IPS-18c (cell line): ENCODE results near the gene IPO7.

Experiments used
- H3K4me3 ChIP-seq: 2 replicates; pipeline ENCODE4 v1.7.0; 2013; ENCODE audit warnings: low read depth, mild to moderate bottlenecking, low read length, moderate library complexity; ENCODE audit not compliant: insufficient read depth
- H3K9me3 ChIP-seq: one replicate; pipeline ENCODE4 v1.6.1; 2013; ENCODE audit warnings: mild to moderate bottlenecking, low read length, moderate library complexity; ENCODE audit not compliant: control insufficient read depth, insufficient read depth

Gene IPO7

DNA sequence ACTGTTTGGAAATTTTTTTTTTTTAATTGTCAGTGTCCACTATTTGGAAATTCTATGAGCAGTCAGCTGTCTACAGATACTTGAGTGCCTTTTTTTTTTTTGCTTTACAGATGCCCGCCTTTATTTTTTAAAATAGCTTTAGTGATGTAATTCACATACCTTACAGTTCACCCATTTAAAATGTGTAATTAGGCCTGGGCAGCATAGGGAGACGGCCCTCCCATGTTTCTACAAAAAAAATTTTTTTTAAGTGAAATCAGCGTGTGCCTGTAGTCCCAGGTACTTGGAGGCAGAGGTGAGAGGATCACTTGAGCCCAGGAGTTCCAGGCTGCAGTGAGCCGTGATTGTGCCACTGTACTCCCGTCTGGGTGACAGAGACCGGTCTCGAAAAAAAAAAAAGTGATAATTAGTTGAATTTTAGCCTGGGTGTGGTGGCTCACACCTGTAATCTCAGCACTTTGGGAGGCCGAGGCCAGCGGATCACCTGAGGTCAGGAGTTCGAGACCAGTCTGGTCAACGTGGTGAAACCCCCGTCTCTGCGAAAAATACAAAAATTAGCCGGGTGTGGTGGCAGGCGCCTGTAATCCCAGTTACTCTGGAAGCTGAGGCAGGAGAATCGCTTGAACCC lies 77.8 kb downstream of the IPO7 start:
- Histone ChIP-seq H3K9me3 (no peaks in the 10 kb centered on the region), H3K4me3 (peak overlapping the region; percentile 92; the same call in 1 of the 2 replicates)

DNA sequence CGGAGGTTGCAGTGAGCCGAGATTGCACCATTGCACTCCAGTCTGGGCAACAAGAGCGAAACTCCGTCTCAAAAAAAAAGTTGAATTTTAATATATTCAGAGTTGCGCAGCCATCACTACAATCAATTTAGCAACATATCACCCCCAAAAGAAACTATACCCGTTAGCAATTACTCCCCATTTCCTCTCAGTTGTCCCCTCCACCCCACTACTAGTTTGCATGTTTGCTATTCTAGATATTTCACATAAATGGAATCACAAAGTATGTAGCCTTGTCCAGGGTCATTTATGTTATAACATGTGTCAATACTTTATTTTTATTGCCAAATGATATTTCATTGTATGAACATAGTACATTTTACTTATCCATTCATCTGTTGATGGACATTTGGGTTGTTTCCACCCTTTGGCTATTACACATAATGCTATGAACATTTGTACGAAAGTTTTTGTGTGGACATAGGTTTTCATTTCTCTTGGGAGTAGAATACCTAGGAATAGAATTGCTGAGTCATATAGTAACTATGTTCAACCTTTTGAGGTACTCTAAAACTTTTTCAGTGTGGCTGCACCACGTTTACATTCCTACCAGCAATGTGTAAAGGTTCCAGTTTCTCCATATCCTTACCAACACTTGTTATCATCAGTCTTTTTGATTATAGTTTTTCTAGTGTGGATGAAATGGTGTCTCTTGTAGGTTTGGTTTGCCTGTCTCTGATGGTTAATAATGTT lies 78.5 kb downstream of the IPO7 start:
- no peak overlapping the region for H3K4me3 ChIP-seq
- H3K9me3 ChIP-seq, result no peaks in the 10 kb centered on the region

DNA sequence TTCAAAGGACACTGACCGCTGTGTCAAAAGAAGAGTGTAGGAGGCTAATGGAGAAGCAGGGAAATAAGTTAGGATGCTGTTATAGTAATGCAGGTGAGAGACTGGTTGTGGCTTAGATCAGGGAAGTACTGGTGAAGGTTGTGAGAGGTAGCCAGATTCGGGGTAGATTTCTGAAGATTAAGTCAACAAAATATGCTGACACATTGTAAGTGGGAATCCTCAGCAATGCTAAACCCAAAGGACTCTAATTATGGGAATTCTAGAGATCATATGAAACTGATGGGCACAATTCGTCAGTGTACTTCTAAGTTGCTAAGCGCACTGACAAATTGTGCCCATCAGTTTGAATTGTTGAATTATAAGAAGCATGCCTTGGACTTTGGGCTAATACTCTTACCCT lies 86.3 kb downstream of the IPO7 start:
- Histone ChIP-seq H3K9me3 (no peaks in the 10 kb centered on the region), H3K4me3 (no peak overlapping the region)

DNA sequence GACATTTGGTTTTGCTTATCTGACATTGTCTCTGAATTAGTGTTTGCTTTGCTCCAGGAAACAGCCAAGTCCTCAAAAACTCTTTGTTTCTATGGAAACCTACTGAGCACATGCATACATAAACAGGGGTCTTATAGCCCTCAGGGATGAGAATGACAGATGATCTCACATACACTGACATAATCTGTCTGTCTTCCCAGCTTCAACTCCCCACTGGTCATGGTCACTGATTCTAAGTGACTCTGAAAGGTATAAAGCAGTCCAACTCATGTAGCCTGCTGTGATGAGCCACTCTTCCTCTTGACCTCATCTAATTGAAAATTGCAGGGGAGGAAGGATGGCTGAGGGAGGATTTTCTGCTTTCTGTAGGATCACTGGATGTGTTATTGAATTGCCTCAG lies 89.0 kb downstream of the IPO7 start:
- Histone ChIP-seq H3K4me3 (no peak overlapping the region), H3K9me3 (no peaks in the 10 kb centered on the region)

DNA sequence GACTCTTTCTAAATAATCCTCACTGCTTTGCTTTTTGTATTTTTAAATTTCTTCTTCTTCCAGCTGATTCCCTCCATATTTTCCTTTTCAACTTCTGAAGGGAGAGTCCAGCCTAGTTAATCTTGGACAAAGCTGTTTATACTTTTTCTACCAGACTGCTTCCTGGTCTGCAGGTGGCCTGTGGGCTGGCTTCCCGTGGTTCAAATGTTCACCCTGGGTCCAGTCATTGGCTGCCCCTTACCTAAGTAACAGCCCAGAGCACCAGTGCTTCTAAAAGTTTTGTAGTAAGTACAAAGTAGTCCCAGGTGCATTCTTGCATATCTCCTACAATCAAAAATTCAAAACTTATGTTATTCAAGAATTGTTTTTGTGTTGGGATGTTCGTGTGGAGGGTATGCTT lies 95.4 kb downstream of the IPO7 start:
- H3K4me3 ChIP-seq, result no peak overlapping the region
- no peaks in the 10 kb centered on the region for H3K9me3 ChIP-seq

DNA sequence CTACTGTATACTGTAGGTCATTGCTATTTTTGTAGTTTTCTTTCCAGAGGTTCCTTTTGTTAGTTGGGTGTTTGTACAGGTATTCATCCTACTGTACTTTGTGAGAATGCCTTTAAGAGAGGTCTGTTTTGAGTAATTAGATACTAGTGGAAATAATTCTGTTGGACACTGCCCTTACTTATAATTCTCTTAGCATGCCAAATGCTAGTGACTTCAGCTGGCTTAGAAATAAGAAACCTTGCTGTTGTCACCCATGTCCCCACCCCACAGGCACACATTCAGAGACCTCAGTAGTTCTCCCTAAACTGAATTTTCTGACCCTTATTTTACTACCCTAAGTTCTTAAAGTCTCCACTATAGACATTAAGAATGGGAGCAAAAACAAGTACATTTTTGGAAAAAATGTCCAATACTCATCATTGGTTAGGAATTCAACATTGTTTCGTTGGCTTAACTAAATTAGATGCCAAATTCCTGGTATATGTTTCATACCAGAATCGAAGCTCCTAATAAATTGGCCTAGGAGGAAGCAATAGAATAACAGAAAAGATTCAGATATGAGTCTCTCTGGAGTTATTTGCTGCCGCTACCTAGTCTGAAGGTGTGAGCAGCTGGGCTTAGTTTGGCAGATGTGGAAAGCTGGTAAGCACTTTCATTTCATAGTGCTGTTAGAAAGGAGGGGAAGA lies 104.8 kb downstream of the IPO7 start:
- no peak overlapping the region for H3K4me3 ChIP-seq
- no peaks in the 10 kb centered on the region for H3K9me3 ChIP-seq

DNA sequence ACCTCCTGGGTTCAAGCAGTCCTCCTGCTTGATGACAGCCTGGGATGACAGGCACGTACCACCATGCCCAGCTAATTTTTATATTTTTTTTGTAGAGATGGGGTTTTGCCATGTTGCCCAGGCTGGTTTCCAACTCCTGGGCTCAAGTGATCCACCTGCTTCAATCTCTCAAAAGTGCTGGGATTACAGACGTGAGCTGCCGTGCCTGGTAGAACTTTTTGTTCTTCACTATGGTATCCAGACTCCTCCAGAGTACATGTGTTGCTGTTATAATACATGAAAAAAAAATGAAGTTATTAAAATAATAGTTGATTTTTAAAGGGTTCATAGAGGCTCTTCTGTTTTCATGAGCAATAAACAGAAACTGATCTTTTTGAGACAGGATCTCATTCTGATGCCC lies 105.9 kb downstream of the IPO7 start:
- H3K9me3 ChIP-seq, result no peaks in the 10 kb centered on the region

DNA sequence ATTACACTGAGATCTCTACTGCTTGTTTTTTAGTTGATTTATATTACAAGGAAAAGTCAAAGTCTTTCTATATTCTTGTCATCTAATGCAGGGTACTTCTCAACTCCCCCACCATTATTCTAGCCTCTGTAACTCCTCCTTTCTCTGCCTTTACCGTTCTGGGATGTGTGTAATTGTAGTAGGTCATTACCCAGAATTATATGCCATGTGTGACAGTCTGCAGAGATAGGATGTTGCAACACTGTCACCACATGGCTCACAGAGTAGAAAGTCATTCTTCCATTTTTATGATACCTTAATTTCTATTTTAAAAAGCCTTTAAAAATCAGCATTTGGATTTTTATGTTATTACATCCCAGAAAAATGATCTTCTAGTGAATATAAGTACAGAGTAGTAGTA lies 109.0 kb downstream of the IPO7 start:
- no peaks in the 10 kb centered on the region for H3K9me3 ChIP-seq
- H3K4me3 ChIP-seq, result no peak overlapping the region

More for the DNA sequence above, 105.9 kb downstream of the IPO7 start:
- H3K4me3 ChIP-seq, result no peak overlapping the region

DNA sequence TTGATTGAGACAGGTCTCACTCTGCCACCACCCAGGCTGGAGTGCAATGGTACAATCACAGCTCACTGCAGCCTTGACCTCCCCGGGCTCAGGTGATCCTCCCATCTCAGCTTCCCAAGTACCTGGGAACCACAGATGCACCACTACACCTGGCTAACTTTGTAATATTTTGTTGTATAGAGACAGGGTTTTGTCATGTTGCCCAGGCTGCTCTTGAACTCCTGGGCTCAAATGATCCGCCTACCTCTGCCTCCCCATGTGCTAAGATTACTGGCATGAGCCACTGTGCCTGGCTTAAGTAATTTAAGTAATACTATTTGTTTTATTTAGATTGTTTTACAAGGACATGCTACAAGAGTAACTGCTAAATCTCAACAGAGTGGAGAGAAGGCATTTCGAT lies 109.9 kb downstream of the IPO7 start:
- no peak overlapping the region for H3K4me3 ChIP-seq
- H3K9me3 ChIP-seq, result no peaks in the 10 kb centered on the region

DNA sequence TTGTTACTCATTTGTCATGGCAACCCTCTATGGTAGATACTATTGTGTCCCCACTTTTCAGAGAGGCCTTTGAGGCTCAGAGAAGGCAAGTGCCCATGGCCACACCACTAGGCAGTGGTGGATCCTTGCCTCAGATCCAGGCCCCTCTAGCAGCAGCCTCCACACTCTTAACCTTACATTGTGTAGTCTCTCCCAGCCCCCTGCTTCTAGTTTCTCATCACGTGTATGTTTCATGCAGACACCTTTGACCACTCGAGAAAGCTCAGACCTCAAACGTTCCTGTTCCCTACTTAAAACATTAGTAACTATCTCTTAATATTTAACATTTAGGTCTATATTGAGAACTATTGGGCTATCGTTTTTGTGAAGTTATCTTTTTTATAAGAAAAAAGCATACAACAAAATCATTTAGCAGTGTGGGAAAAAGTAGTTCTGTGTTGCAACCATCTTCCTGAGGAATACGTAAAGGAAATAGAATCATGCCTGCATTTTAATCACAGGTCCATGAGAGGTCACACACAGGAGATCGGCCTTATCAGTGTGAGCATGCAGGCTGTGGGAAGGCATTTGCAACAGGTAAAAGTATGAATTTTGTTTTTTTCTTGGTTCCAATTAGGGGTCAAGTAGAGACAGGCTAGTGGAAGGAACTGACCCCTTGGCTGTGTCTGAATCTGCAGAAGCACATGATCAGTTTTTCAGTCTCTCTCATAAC lies 111.5 kb downstream of the IPO7 start:
- no peaks in the 10 kb centered on the region for H3K9me3 ChIP-seq
- H3K4me3 ChIP-seq, result no peak overlapping the region
